Keratinocyte (primary cell): Measurements from ENCODE around the gene RGPD3.
"Not testable (repeated sequence)": the region's sequence is repeated elsewhere in the genome, so short reads cannot be mapped to it uniquely, and the experiment has no call there.

Source experiments
- CTCF ChIP-seq, 3 experiments: IDR thresholded peaks in 1 of 3; conservative IDR thresholded peaks in 1 of 3; optimal IDR thresholded peaks in 1 of 3; 2 replicates in 2 of 3; 3 replicates in 1 of 3; pipeline versions ENCODE3 to v1.5.1; 2011; ENCODE audit warnings: low read length in 3 of 3, mild to moderate bottlenecking in 3 of 3, moderate library complexity in 2 of 3, control low read depth in 1 of 3, inconsistent platforms in 1 of 3; ENCODE audit not compliant: insufficient read depth in 2 of 3; ENCODE audit errors: extremely low read depth in 1 of 3
- EZH2 ChIP-seq: IDR thresholded peaks from one replicate; pipeline ENCODE4 v1.6.1; 2012; ENCODE audit warnings: inconsistent platforms, mild to moderate bottlenecking, low read length, moderate library complexity

DNA sequence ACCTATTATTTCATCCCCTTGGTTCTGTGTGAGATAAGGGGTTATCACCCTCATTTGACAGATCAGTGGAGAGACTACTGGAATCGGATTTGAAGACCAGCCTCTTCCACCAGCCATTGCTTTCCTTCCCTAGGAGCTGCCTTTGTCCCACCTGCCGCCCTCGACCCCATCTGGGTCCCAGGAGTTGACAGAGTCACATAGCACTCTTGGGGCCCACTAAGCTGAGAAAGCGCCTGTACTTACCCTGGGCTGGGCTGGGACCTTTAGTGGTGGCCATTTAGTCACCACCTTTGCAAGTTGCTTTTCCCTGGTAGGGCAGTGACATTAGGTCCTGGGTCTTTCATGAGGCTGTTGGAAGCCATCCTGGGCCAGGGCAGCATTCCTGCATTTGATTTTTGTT is 36.6 kb upstream of the RGPD3 start:
- not testable (repeated sequence) for TF ChIP-seq CTCF (optimal IDR thresholded peaks at IDR 0.05 in 1 of 3, IDR thresholded peaks at IDR 0.05 in 1 of 3, conservative IDR thresholded peaks at IDR 0.05 in 1 of 3; ENCODE audit: extremely low read depth in 1 of 3, insufficient read depth in 2 of 3, low read length in 3 of 3); EZH2
